ENCODE measurements around the gene ANKFN1. TPM values are rescaled to one million over a fixed set of nuclear protein-coding genes. Genes with fewer than 3 reads are reported as not detected.
A peak's percentile ranks its signal among the peaks of the same experiment; 100 is the strongest.

Gene ANKFN1
- total RNA-seq, 1 experiment from 2014 or later: not detected

GRCh38 chr17:56314984-56315602 is 161.8 kb downstream of the ANKFN1 start:
- H3K4me3 Mint-ChIP-seq (ENCODE audit: low read depth, unreplicated experiment): no peak overlapping the region
- CTCF ChIA-PET: no interaction called here
- no peaks in the 10 kb centered on the region for H3K36me3 Mint-ChIP-seq (ENCODE audit: insufficient read depth, unreplicated experiment)
- no peaks in the 10 kb centered on the region for H3K4me1 Mint-ChIP-seq (ENCODE audit: low read depth, unreplicated experiment)
- DNase-seq: no peak
- H3K27ac Mint-ChIP-seq (ENCODE audit: unreplicated experiment): no peak overlapping the region
- H3K27me3 Mint-ChIP-seq (ENCODE audit: unreplicated experiment): no peaks in the 10 kb centered on the region
- BruUV-seq (replicated peaks): no TSS peak
- intact Hi-C loops (cut with micrococcal nuclease; ENCODE audit: unreplicated experiment): loop anchor here (10.0 kb wide), 2 partner anchors 160 to 790 kb away; no protein-coding TSS in a partner anchor
- no peaks in the 10 kb centered on the region for H3K9me3 Mint-ChIP-seq (ENCODE audit: low read depth, unreplicated experiment)
- TF ChIP-seq CTCF (IDR thresholded peaks at IDR 0.05; ENCODE audit: unreplicated experiment): no peak

GRCh38 chr17:56316604-56317003 is 163.3 kb downstream of the ANKFN1 start:
- no peak overlapping the region for H3K4me3 Mint-ChIP-seq (ENCODE audit: low read depth, unreplicated experiment)
- intact Hi-C loops (cut with micrococcal nuclease; ENCODE audit: unreplicated experiment): loop anchor here (10.0 kb wide), 2 partner anchors 158 to 792 kb away; no protein-coding TSS in a partner anchor
- CTCF ChIA-PET: no interaction called here
- H3K36me3 Mint-ChIP-seq (ENCODE audit: insufficient read depth, unreplicated experiment): no peaks in the 10 kb centered on the region
- no peak for TF ChIP-seq CTCF (IDR thresholded peaks at IDR 0.05; ENCODE audit: unreplicated experiment)
- DNase-seq: no peak
- H3K9me3 Mint-ChIP-seq (ENCODE audit: low read depth, unreplicated experiment): no peaks in the 10 kb centered on the region
- no TSS peak for BruUV-seq (replicated peaks)
- H3K27me3 Mint-ChIP-seq (ENCODE audit: unreplicated experiment): peaks cover under 1% of the 10 kb centered on the region
- H3K27ac Mint-ChIP-seq (ENCODE audit: unreplicated experiment): no peak overlapping the region
- no peaks in the 10 kb centered on the region for H3K4me1 Mint-ChIP-seq (ENCODE audit: low read depth, unreplicated experiment)

- H3K36me3 Mint-ChIP-seq (ENCODE audit: insufficient read depth, unreplicated experiment): no peaks in the 10 kb centered on the region
- CTCF ChIA-PET: interaction anchor here (0.8 kb wide), 1 partner anchor 100 kb away, joined by 3 read pairs; no protein-coding TSS in a partner anchor
- no peak for TF ChIP-seq CTCF (IDR thresholded peaks at IDR 0.05; ENCODE audit: unreplicated experiment)
- DNase-seq: no peak
- H3K27me3 Mint-ChIP-seq (ENCODE audit: unreplicated experiment): peaks cover 11% of the 10 kb centered on the region
- intact Hi-C loops (cut with micrococcal nuclease; ENCODE audit: unreplicated experiment): loop anchor here (10.0 kb wide), 2 partner anchors 157 to 793 kb away; no protein-coding TSS in a partner anchor
- no peaks in the 10 kb centered on the region for H3K9me3 Mint-ChIP-seq (ENCODE audit: low read depth, unreplicated experiment)
- no peaks in the 10 kb centered on the region for H3K4me1 Mint-ChIP-seq (ENCODE audit: low read depth, unreplicated experiment)
- no peak overlapping the region for H3K27ac Mint-ChIP-seq (ENCODE audit: unreplicated experiment)
- H3K4me3 Mint-ChIP-seq (ENCODE audit: low read depth, unreplicated experiment): no peak overlapping the region
- BruUV-seq (replicated peaks): no TSS peak
These were observed 164.3 kb downstream of the ANKFN1 start for GRCh38 chr17:56317351-56318208.

- Mint-ChIP-seq H3K4me3 (ENCODE audit: low read depth, unreplicated experiment) (no peak overlapping the region), H3K9me3 (ENCODE audit: low read depth, unreplicated experiment) (no peaks in the 10 kb centered on the region), H3K27ac (ENCODE audit: unreplicated experiment) (no peak overlapping the region), H3K4me1 (ENCODE audit: low read depth, unreplicated experiment) (no peaks in the 10 kb centered on the region), H3K27me3 (ENCODE audit: unreplicated experiment) (peaks cover 29% of the 10 kb centered on the region), H3K36me3 (ENCODE audit: insufficient read depth, unreplicated experiment) (no peaks in the 10 kb centered on the region)
- intact Hi-C loops (cut with micrococcal nuclease; ENCODE audit: unreplicated experiment): loop anchor here (1.0 to 10.0 kb wide), 4 partner anchors 155 to 795 kb away; no protein-coding TSS in a partner anchor
- BruUV-seq (replicated peaks): no TSS peak
- peak; percentile 26 for TF ChIP-seq CTCF (IDR thresholded peaks at IDR 0.05; ENCODE audit: unreplicated experiment)
- CTCF ChIA-PET: interaction anchor here (0.6 to 1.1 kb wide), 2 partner anchors 157 to 192 kb away, joined by 3 read pairs; no protein-coding TSS in a partner anchor
- no peak for DNase-seq
These were observed 166.3 kb downstream of the ANKFN1 start for GRCh38 chr17:56319531-56319930.

Data from Calu3 (cell line).